ENCODE results near the gene PRPSAP1. TPM values are rescaled to one million over a fixed set of nuclear protein-coding genes. Genes with fewer than 3 reads are reported as not detected.

The PRPSAP1 gene
- 10 to 100 TPM; 32.6 to 37.4 (median 35.1) TPM for total RNA-seq (2021; fragmentation: NEBNext Ultra II Directional; extraction: Animal tissue kit (Norgen Biotek cat#: 25700))
- long read RNA-seq, transcript PRPSAP1-206 (10 exons, 3,660 nt): major isoform, 27 of 39 reads
- long read RNA-seq, partial matches to known transcripts: 7 of 39 reads
- long read RNA-seq, other reads (novel, unspliced or antisense): 5 of 39 reads

GRCh38 chr17:76353599-76354316, at the start of gene PRPSAP1:
Gene PRPSAP1 (minus strand): TSS chr17:76353916. CDS start chr17:76353703, 213 bp downstream.
- H3K27ac Mint-ChIP-seq: peak within 1 kb of the TSS; percentile 100
- peak; percentile 76 for TF ChIP-seq CTCF (IDR thresholded peaks at IDR 0.05)
- no peaks in the 10 kb centered on the region; the same call in 1 of the 2 replicates for H3K27me3 Mint-ChIP-seq (ENCODE audit: insufficient read depth)
- H3K36me3 Mint-ChIP-seq (ENCODE audit: low read depth): no peaks in the 10 kb centered on the region
- peak; percentile 76 for DNase-seq
- no peaks in the 10 kb centered on the region for H3K9me3 Mint-ChIP-seq
- peak within 1 kb of the TSS; percentile 97 for H3K4me3 Mint-ChIP-seq
- H3K4me1 Mint-ChIP-seq (ENCODE audit: low read depth): peaks cover 25% of the 10 kb centered on the region

GRCh38 chr17:76402711-76403110, 49.0 kb upstream of the PRPSAP1 start:
- Mint-ChIP-seq H3K9me3 (no peaks in the 10 kb centered on the region), H3K4me3 (no peak overlapping the region), H3K27ac (no peak overlapping the region), H3K4me1 (ENCODE audit: low read depth) (no peaks in the 10 kb centered on the region), H3K36me3 (ENCODE audit: low read depth) (peaks cover 33% of the 10 kb centered on the region), H3K27me3 (ENCODE audit: insufficient read depth) (no peaks in the 10 kb centered on the region; the same call in none of the 2 replicates)
- TF ChIP-seq CTCF (IDR thresholded peaks at IDR 0.05): no peak
- DNase-seq: no peak

GRCh38 chr17:76399175-76400172, 45.8 kb upstream of the PRPSAP1 start:
- no peak for DNase-seq
- Mint-ChIP-seq H3K27me3 (ENCODE audit: insufficient read depth) (no peaks in the 10 kb centered on the region; the same call in none of the 2 replicates), H3K4me1 (ENCODE audit: low read depth) (no peaks in the 10 kb centered on the region), H3K4me3 (no peak overlapping the region), H3K9me3 (no peaks in the 10 kb centered on the region), H3K27ac (no peak overlapping the region), H3K36me3 (ENCODE audit: low read depth) (peaks cover 32% of the 10 kb centered on the region)
- TF ChIP-seq CTCF (IDR thresholded peaks at IDR 0.05): no peak

GRCh38 chr17:76398523-76399174, 44.9 kb upstream of the PRPSAP1 start:
- TF ChIP-seq CTCF (IDR thresholded peaks at IDR 0.05): no peak
- H3K27ac Mint-ChIP-seq: no peak overlapping the region
- no peaks in the 10 kb centered on the region; the same call in none of the 2 replicates for H3K27me3 Mint-ChIP-seq (ENCODE audit: insufficient read depth)
- no peak for DNase-seq
- no peak overlapping the region for H3K4me3 Mint-ChIP-seq
- H3K36me3 Mint-ChIP-seq (ENCODE audit: low read depth): peaks cover 24% of the 10 kb centered on the region
- H3K4me1 Mint-ChIP-seq (ENCODE audit: low read depth): no peaks in the 10 kb centered on the region
- H3K9me3 Mint-ChIP-seq: no peaks in the 10 kb centered on the region

Data from HFFc6 (cell line).